ENCODE data around the gene TTYH2.
"Not testable (repeated sequence)": the region's sequence is repeated elsewhere in the genome, so short reads cannot be mapped to it uniquely, and the experiment has no call there.

Gene TTYH2

GRCh38 chr17:74267987-74268499 is 54.7 kb downstream of the TTYH2 start:
- no peak for DNase-seq (ENCODE audit: low spot score)

GRCh38 chr17:74268558-74268957 is 55.2 kb downstream of the TTYH2 start:
- no peak for DNase-seq (ENCODE audit: low spot score)

- DNase-seq (ENCODE audit: low spot score) = no peak
Measured at GRCh38 chr17:74270333-74270732, 57.0 kb downstream of the TTYH2 start.

GRCh38 chr17:74271281-74271680 is 57.9 kb downstream of the TTYH2 start:
- no peak for DNase-seq (ENCODE audit: low spot score)

GRCh38 chr17:74271901-74272561 is 58.7 kb downstream of the TTYH2 start:
- no peak for DNase-seq (ENCODE audit: low spot score)

GRCh38 chr17:74272731-74273201 is 59.4 kb downstream of the TTYH2 start:
- DNase-seq (ENCODE audit: low spot score) = no peak

GRCh38 chr17:74274060-74274708 is 60.8 kb downstream of the TTYH2 start, which contains the start of gene DNAI2:
TSS of gene DNAI2 (plus strand) at chr17:74274234. CDS start at chr17:74281818, 7,584 bp downstream.
- DNase-seq (ENCODE audit: low spot score) = no peak

GRCh38 chr17:74274709-74275340 is 61.5 kb downstream of the TTYH2 start:
- DNase-seq (ENCODE audit: low spot score) = no peak

- DNase-seq (ENCODE audit: low spot score) = no peak
Measured at GRCh38 chr17:74276051-74276476, 62.7 kb downstream of the TTYH2 start.

GRCh38 chr17:74276541-74277009 is 63.2 kb downstream of the TTYH2 start:
- DNase-seq (ENCODE audit: low spot score) = no peak

GRCh38 chr17:74277935-74278334 is 64.6 kb downstream of the TTYH2 start:
- DNase-seq (ENCODE audit: low spot score) = no peak

- not testable (repeated sequence) for DNase-seq (ENCODE audit: low spot score)
Measured at GRCh38 chr17:74279617-74280016, 66.2 kb downstream of the TTYH2 start.

- no peak for DNase-seq (ENCODE audit: low spot score)
Measured at GRCh38 chr17:74280093-74280513, 66.7 kb downstream of the TTYH2 start.

GRCh38 chr17:74281799-74282198 is 68.4 kb downstream of the TTYH2 start:
- no peak for DNase-seq (ENCODE audit: low spot score)

GRCh38 chr17:74282274-74282586 is 68.9 kb downstream of the TTYH2 start:
- DNase-seq (ENCODE audit: low spot score) = not testable (repeated sequence)

GRCh38 chr17:74282587-74283370 is 69.4 kb downstream of the TTYH2 start:
- no peak for DNase-seq (ENCODE audit: low spot score)

GRCh38 chr17:74283371-74283673 is 70.0 kb downstream of the TTYH2 start:
- DNase-seq (ENCODE audit: low spot score) = no peak

- DNase-seq (ENCODE audit: low spot score) = no peak
Measured at GRCh38 chr17:74287031-74287602, 73.7 kb downstream of the TTYH2 start.

- no peak for DNase-seq (ENCODE audit: low spot score)
Measured at GRCh38 chr17:74288785-74289184, 75.4 kb downstream of the TTYH2 start.

- no peak for DNase-seq (ENCODE audit: low spot score)
Measured at GRCh38 chr17:74289688-74290087, 76.3 kb downstream of the TTYH2 start.

- no peak for DNase-seq (ENCODE audit: low spot score)
Measured at GRCh38 chr17:74290340-74290739, 77.0 kb downstream of the TTYH2 start.

GRCh38 chr17:74292495-74292894 is 79.1 kb downstream of the TTYH2 start:
- DNase-seq (ENCODE audit: low spot score) = no peak

All from kidney capillary endothelial cell (primary cell).